ENCODE results near the gene ARID1B. TPM values are rescaled to one million over a fixed set of nuclear protein-coding genes. Genes with fewer than 3 reads are reported as not detected.

Gene ARID1B
- total and polyA plus RNA-seq, 9 of the 15 experiments (the other 6 are each of a cell fraction or from before 2014, with no cell fraction given) = 12.5 to 50.5 (median 25.8) TPM

GRCh38 chr6:156879591-156879990, 102.4 kb downstream of the ARID1B start:
- no peak overlapping the region for H3K4me2 ChIP-seq (ENCODE audit: insufficient read depth, low read length)
- FAIRE-seq (no peak), ATAC-seq (no peak), DNase-seq (ENCODE audit: extremely low read depth in 1 of 4, low spot score in 3 of 4) (no peak)
- H2AFZ ChIP-seq (ENCODE audit: low read depth, low read length) = no peak overlapping the region
- H4K20me1 ChIP-seq (replicated peaks; ENCODE audit: control insufficient read depth, insufficient read depth, low read length) = peaks cover 19% of the 10 kb centered on the region; the same call in 1 of the 2 replicates
- H3K9ac ChIP-seq (ENCODE audit: insufficient read depth in 1 of 2, low read depth in 2 of 2, low read length in 2 of 2) = no peak overlapping the region; a peak in 1 of 4 replicates
- POLR2A ChIA-PET = interaction anchor here (1.1 kb wide), 2 partner anchors 10 to 15 kb away, joined by 3 read pairs; no protein-coding TSS in a partner anchor
- H3K4me1 ChIP-seq (replicated peaks in 1 of 2; ENCODE audit: control insufficient read depth in 2 of 2, insufficient read depth in 2 of 2, low read length in 2 of 2) = peaks cover 0 to 4% of the 10 kb centered on the region in 2 experiments; a peak in 2 of 5 replicates
- no peaks in the 10 kb centered on the region for H3K9me1 ChIP-seq (ENCODE audit: control insufficient read depth, insufficient read depth, low read length)
- no TSS peak for BruUV-seq (replicated peaks)
- intact Hi-C loops (cut with micrococcal nuclease) (loop anchor here (5.0 kb wide), 1 partner anchor 143 kb away; no protein-coding TSS in a partner anchor), in situ Hi-C loops (cut with MboI) (no loop called here)
- H3K27ac ChIP-seq (ENCODE audit: extremely low read depth, low read depth, low read length) = no peak overlapping the region
- TF ChIP-seq PBX2 (CRISPR knock-in tag; IDR thresholded peaks at IDR 0.05; ENCODE audit: low read depth) = no peak
- no peak for TF ChIP-seq PBX2 (tag; conservative IDR thresholded peaks at IDR 0.05; ENCODE audit: low read depth)
- TF ChIP-seq GATAD2B (IDR thresholded peaks at IDR 0.05; ENCODE audit: borderline replicate concordance) = no peak
- TF ChIP-seq HEY1 (CRISPR knock-in tag; IDR thresholded peaks at IDR 0.05; ENCODE audit: borderline replicate concordance) = no peak
- TF ChIP-seq ZNF766 (CRISPR knock-in tag; conservative IDR thresholded peaks at IDR 0.05) = no peak
- TF ChIP-seq MAFK (IDR thresholded peaks at IDR 0.05; ENCODE audit: low read length) = no peak
- TF ChIP-seq TCFL5 (CRISPR knock-in tag; conservative IDR thresholded peaks at IDR 0.05) = no peak
- no peak for TF ChIP-seq NFE2 (IDR thresholded peaks at IDR 0.05; ENCODE audit: low read depth)
- TF ChIP-seq ZBTB12 (CRISPR knock-in tag; IDR thresholded peaks at IDR 0.05) = no peak
- TF ChIP-seq ZNF561 (CRISPR knock-in tag; conservative IDR thresholded peaks at IDR 0.05) = no peak
- TF ChIP-seq FOXK1 (CRISPR knock-in tag; IDR thresholded peaks at IDR 0.05; ENCODE audit: borderline replicate concordance) = no peak
- no peak for TF ChIP-seq RNF219 (CRISPR knock-in tag; IDR thresholded peaks at IDR 0.05)
- TF ChIP-seq PML (IDR thresholded peaks at IDR 0.05; ENCODE audit: low read length) = no peak
- no peaks in the 10 kb centered on the region for H3K9me3 ChIP-seq (replicated peaks; ENCODE audit: control insufficient read depth, insufficient read depth, low read depth, low read length)
- no peaks in the 10 kb centered on the region for H3K27me3 ChIP-seq (ENCODE audit: control insufficient read depth in 2 of 2, insufficient read depth in 2 of 2, low read length in 2 of 2)
- H3K36me3 ChIP-seq (ENCODE audit: control insufficient read depth, insufficient read depth, low read length) = no peaks in the 10 kb centered on the region
- H3K4me3 ChIP-seq = no peak overlapping the region
- CTCF ChIA-PET (ENCODE audit: low intra/inter-chr PET ratio) = no interaction called here
- H3K79me2 ChIP-seq (ENCODE audit: control insufficient read depth, insufficient read depth, low read length) = peaks cover 87% of the 10 kb centered on the region
- 87% methylated on average over 3 of the region's 3 CpGs for WGBS (ENCODE audit: insufficient coverage, low coverage, missing lambda C conversion rate)
